Bronchial epithelial cell (primary cell): ENCODE results near the gene EVI5. TPM values are rescaled to one million over a fixed set of nuclear protein-coding genes. Genes with fewer than 3 reads are reported as not detected.
"Not testable (repeated sequence)": the region's sequence is repeated elsewhere in the genome, so short reads cannot be mapped to it uniquely, and the experiment has no call there.

ENCODE experiments used
- DNase-seq: peaks from one replicate; pipeline ENCODE4 v3.0.0-alpha.2; 2010; ENCODE audit warnings: low read depth
- FAIRE-seq: peaks from 2 replicates; lab custom pipeline; 2011; peaks lifted over from hg19 to GRCh38; lab: Jason Lieb, UNC
- H3K27me3 ChIP-seq: 2 replicates; pipeline ENCODE4 v1.5.1; 2011; ENCODE audit warnings: low read length; ENCODE audit not compliant: control insufficient read depth, insufficient read depth
- H3K36me3 ChIP-seq: 2 replicates; pipeline ENCODE4 v1.5.1; 2011; ENCODE audit warnings: low read length; ENCODE audit not compliant: control insufficient read depth, insufficient read depth
- H3K4me3 ChIP-seq: 2 replicates; pipeline ENCODE4 v1.5.1; 2011; ENCODE audit warnings: mild to moderate bottlenecking, low read depth, low read length, control low read depth
- CTCF ChIP-seq: IDR thresholded peaks from 2 replicates; pipeline ENCODE4 v1.5.1; 2011; ENCODE audit warnings: mild to moderate bottlenecking, moderate library complexity, low read length, control low read depth, inconsistent platforms; ENCODE audit not compliant: insufficient read depth, severe bottlenecking
- total RNA-seq: library from RNA; depleted of rRNA; stranded (reverse); fragments of >200 nt; gene quantifications from 2 replicates; pipeline ENCODE4 v1.2.1, GENCODE V29; 2014

EVI5 gene
- total RNA-seq, 1 donor from 2014 or later, result 21.1 TPM

DNA sequence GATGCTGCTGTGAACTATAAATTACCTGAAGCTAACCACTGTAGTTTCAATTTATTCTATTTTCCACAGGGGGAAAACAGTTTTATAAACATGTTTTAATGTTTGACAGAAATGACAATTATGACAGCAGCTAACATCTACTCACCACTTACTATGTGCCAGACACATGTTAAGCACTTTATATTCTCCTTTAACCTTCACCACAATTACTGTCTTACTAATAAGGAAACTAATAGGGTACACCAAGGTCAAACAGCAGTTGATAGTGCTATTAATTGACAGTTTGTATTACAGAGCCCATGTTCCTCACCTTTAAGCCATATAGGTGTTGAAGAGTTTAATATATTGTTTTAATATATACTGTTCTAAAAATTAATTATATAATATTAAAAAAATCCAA is 146.4 kb downstream of the EVI5 start:
- Histone ChIP-seq H3K27me3 (no peaks in the 10 kb centered on the region), H3K4me3 (no peak overlapping the region), H3K36me3 (peaks cover 3% of the 10 kb centered on the region)
- DNase-seq (no peak), FAIRE-seq (no peak)
- no peak for TF ChIP-seq CTCF

DNA sequence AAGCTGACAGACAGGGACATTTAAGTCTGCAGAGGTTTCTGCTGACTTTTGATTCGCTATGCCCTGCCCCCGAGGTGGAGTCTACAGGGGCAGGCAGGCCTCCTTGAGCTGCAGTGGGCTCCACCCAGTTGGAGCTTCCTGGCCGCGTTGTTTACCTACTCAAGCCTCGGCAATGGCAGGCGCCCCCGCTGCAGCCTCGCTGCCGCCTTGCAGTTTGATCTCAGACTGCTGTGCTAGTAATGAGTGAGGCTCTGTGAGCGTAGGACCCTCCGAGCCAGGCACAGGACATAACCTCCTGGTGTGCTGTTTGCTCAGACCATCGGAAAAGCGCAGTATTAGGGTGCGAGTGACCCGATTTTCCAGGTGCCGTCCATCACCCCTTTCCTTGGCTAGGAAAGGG is 149.7 kb downstream of the EVI5 start:
- not testable (repeated sequence) for H3K4me3 ChIP-seq, DNase-seq

GRCh38 chr1:92623187-92623778 is 161.6 kb downstream of the EVI5 start:
- Histone ChIP-seq H3K36me3 (peaks cover 2% of the 10 kb centered on the region), H3K4me3 (no peak overlapping the region), H3K27me3 (no peaks in the 10 kb centered on the region)
- DNase-seq (peak; percentile 22), FAIRE-seq (no peak)
- TF ChIP-seq CTCF, result no peak

More for the DNA sequence above, 149.7 kb downstream of the EVI5 start:
- H3K27me3 ChIP-seq, FAIRE-seq, H3K36me3 ChIP-seq: not testable (repeated sequence)

DNA sequence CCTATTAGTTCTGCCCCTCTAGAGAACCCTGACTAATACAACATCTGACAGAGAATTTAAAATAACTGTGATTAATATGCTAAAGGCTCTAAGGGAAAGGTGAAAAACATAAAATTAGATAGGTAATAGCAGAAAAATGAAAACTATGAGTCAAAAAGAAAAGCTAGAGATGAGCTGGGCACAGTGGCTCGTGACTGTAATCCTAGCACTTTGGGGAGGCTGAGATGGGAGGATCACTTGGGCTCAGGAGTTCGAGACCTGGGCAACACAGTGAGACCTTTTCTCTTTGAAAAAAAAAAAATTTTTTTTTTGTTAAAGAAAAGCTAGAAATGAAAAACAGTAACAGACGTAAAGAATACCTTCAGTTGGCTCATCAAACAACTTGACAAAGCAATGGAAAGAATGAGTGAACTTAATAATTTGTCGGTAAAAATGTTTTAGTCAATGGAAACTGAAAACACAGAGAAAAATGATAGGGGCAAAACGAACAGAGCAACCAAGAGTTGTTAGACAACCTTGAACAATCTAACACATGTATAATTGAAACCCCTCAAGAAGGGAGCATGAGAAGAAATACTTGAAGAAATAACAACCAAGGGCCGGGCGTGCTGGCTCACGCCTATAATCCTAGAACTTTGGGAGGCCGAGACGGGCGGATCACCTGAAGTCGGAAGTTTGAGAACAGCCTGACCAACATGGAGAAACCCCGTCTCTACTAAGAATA is 165.3 kb downstream of the EVI5 start:
- DNase-seq (no peak), FAIRE-seq (no peak)
- TF ChIP-seq CTCF, result no peak
- no peak overlapping the region for H3K4me3 ChIP-seq
- H3K36me3 ChIP-seq, result peaks cover 2% of the 10 kb centered on the region
- H3K27me3 ChIP-seq, result no peaks in the 10 kb centered on the region

DNA sequence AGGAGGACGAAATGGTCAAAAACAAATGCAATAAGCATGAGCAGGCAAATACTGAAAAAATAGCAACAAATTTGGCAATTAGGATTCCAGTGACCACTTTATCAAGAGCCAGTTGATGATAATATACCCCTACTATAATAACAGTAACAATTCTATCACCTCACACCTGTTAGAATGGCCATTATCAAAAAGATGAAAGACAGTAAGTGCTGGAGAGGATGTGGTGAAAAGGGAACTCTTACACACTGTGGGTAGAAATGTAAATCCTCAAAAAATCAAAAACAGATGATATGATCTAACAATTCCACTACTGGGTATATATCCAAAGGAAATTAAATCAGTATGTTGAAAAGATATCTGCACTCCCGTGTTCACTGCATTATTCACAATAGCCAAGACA is 183.9 kb downstream of the EVI5 start:
- FAIRE-seq, result no peak
- no peak overlapping the region for H3K4me3 ChIP-seq
- no peaks in the 10 kb centered on the region for H3K27me3 ChIP-seq
- no peak for DNase-seq
- TF ChIP-seq CTCF, result no peak
- H3K36me3 ChIP-seq, result no peaks in the 10 kb centered on the region

DNA sequence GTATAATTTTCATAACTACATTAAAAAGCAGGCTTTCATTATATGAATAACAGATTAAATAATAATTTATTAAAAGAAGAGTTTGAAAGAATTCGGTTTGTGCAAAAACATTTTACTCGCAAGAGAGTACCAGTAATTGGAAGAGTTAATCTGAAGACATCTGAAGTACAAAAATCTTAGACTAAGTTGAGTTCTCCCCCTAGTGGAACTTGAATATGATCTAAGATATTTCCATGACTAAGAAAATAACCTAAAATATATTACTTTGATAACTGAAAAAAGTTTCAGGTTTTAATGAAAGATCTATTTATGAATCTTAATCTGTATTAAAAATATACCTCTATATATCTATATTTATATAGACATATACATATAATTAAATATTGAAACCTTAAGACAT is 185.7 kb downstream of the EVI5 start:
- no peak for FAIRE-seq
- H3K36me3 ChIP-seq, result no peaks in the 10 kb centered on the region
- peak; percentile 32 for DNase-seq
- H3K27me3 ChIP-seq, result no peaks in the 10 kb centered on the region
- H3K4me3 ChIP-seq, result no peak overlapping the region
- no peak for TF ChIP-seq CTCF

- not testable (repeated sequence) for H3K4me3 ChIP-seq, H3K36me3 ChIP-seq, DNase-seq, FAIRE-seq, H3K27me3 ChIP-seq
These were observed 195.5 kb downstream of the EVI5 start for GRCh38 chr1:92589361-92589760.
